AG04450 (cell line): ENCODE data around the gene DDX52. TPM values are rescaled to one million over a fixed set of nuclear protein-coding genes. Genes with fewer than 3 reads are reported as not detected.

Source experiments
- CTCF ChIA-PET: fragments of 300-600, 350-600 bp; formaldehyde crosslinking; extraction: SDS; loops from one replicate; lab custom pipeline; 2022; ENCODE audit warnings: antibody characterized with exemption, inconsistent platforms; lab: Charles Lee
- POLR2A ChIA-PET: fragments of 350-600 bp; formaldehyde crosslinking; extraction: SDS; loops from one replicate; lab custom pipeline; 2021; ENCODE audit warnings: antibody characterized with exemption, inconsistent platforms; lab: Yijun Ruan, JAX
- DNase-seq: peaks from one replicate; pipeline ENCODE4 v3.0.0-alpha.2; 2011; ENCODE audit warnings: low read depth, low spot score
- H3K27ac ChIP-seq: one replicate; pipeline ENCODE4 v1.5.1; 2012; ENCODE audit warnings: low read depth, low read length, control low read depth
- H3K27me3 ChIP-seq: one replicate; pipeline ENCODE4 v1.6.0; 2012; ENCODE audit warnings: low read length; ENCODE audit not compliant: control insufficient read depth, insufficient read depth
- H3K4me3 ChIP-seq: 2 replicates; pipeline ENCODE4 v1.5.1; 2011; ENCODE audit warnings: mild to moderate bottlenecking, low read depth, low read length, control low read depth
- H3K9me3 ChIP-seq: 2 replicates; pipeline ENCODE4 v1.5.1; 2012; ENCODE audit warnings: low read length; ENCODE audit not compliant: control insufficient read depth, insufficient read depth
- polyA minus RNA-seq: library from RNA; depleted of rRNA, polyadenylated mRNA; stranded (reverse); fragments of >200 nt; gene quantifications from 2 replicates; pipeline ENCODE4 v1.2.3, GENCODE V29; 2011; rRNA and poly(A)+ RNA removed
- polyA plus RNA-seq: library from polyadenylated mRNA; depleted of rRNA; stranded (reverse); fragments of >200 nt; gene quantifications from 2 replicates; pipeline ENCODE4 v1.2.3, GENCODE V29; 2011; rRNA removed
- TF ChIP-seq, protein P1 (sequence below): IDR thresholded peaks from 2 replicates; pipeline ENCODE4 v1.5.1; 2011; ENCODE audit warnings: low read depth, low read length, control low read depth, inconsistent platforms

The DDX52 gene, protein sequence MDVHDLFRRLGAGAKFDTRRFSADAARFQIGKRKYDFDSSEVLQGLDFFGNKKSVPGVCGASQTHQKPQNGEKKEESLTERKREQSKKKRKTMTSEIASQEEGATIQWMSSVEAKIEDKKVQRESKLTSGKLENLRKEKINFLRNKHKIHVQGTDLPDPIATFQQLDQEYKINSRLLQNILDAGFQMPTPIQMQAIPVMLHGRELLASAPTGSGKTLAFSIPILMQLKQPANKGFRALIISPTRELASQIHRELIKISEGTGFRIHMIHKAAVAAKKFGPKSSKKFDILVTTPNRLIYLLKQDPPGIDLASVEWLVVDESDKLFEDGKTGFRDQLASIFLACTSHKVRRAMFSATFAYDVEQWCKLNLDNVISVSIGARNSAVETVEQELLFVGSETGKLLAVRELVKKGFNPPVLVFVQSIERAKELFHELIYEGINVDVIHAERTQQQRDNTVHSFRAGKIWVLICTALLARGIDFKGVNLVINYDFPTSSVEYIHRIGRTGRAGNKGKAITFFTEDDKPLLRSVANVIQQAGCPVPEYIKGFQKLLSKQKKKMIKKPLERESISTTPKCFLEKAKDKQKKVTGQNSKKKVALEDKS
- 24.2 and 31.8 TPM in 2 replicates for polyA plus RNA-seq
- 16.0 and 27.8 TPM in 2 replicates for polyA minus RNA-seq

- CTCF ChIA-PET, result interaction anchor here (0.7 to 1.7 kb wide), 2 partner anchors 127 to 173 kb away, joined by 3 to 14 read pairs; no protein-coding TSS in a partner anchor
- H3K4me3 ChIP-seq, result peak within 1 kb of the TSS; percentile 94
- H3K9me3 ChIP-seq, result no peaks in the 10 kb centered on the region
- TF ChIP-seq, protein P1, sequence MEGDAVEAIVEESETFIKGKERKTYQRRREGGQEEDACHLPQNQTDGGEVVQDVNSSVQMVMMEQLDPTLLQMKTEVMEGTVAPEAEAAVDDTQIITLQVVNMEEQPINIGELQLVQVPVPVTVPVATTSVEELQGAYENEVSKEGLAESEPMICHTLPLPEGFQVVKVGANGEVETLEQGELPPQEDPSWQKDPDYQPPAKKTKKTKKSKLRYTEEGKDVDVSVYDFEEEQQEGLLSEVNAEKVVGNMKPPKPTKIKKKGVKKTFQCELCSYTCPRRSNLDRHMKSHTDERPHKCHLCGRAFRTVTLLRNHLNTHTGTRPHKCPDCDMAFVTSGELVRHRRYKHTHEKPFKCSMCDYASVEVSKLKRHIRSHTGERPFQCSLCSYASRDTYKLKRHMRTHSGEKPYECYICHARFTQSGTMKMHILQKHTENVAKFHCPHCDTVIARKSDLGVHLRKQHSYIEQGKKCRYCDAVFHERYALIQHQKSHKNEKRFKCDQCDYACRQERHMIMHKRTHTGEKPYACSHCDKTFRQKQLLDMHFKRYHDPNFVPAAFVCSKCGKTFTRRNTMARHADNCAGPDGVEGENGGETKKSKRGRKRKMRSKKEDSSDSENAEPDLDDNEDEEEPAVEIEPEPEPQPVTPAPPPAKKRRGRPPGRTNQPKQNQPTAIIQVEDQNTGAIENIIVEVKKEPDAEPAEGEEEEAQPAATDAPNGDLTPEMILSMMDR, result no peak
- H3K27ac ChIP-seq, result peak within 1 kb of the TSS; percentile 58
- POLR2A ChIA-PET, result no interaction called here
- peak; percentile 63 for DNase-seq
- H3K27me3 ChIP-seq, result no peaks in the 10 kb centered on the region
Measured at GRCh38 chr17:37643118-37643766, at the start of gene DDX52. Gene DDX52, minus strand, starts transcription at chr17:37643446. Its CDS starts 26 bp downstream, at chr17:37643420.

DNA sequence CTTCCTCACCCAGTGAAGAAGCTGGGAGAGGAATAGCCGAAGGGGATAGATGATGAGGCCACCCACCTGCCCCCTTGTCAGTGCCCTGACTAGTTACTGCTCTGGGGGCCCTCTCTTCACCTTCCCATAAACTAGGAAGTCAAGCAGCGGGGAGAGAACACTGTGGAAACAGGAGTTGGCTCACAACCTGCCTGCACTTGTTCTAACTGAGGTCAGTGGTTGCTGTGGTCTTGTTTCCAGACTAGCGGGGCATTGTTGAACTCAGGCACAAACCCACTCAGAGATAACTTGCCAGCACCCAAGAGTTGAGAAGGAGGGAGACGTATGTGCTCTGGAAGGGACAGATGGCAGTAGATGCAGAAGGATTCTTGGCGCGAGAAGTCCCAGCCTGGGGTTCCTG lies 48.6 kb upstream of the DDX52 start:
- no peak overlapping the region for H3K4me3 ChIP-seq
- CTCF ChIA-PET, result no interaction called here
- no peak overlapping the region for H3K27ac ChIP-seq
- TF ChIP-seq, protein P1, result no peak
- H3K27me3 ChIP-seq, result peaks cover 2% of the 10 kb centered on the region
- DNase-seq, result no peak
- POLR2A ChIA-PET, result no interaction called here
- H3K9me3 ChIP-seq, result peaks cover 5% of the 10 kb centered on the region

DNA sequence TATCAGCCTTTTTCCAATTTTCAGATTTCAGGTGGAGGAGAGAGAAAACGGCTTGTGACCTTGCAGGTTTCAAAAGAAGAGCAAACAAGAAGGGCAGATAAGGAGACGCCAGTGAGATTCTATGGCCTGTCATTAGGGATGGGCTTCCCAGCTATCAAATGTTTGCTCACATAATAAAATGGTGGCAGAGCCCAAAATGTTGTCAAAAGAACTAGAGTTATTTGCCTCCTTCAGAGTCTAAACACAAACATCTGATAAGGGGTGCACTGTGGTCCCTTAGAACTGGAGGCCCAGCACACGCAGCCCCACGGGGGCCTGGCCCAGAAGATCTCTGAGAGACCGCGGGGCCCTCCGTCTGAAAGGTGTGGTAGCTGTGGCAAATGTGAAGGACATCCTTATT lies 46.1 kb upstream of the DDX52 start:
- Histone ChIP-seq H3K27me3 (peaks cover 2% of the 10 kb centered on the region), H3K4me3 (no peak overlapping the region), H3K9me3 (no peaks in the 10 kb centered on the region), H3K27ac (no peak overlapping the region)
- ChIA-PET POLR2A (no interaction called here), CTCF (no interaction called here)
- TF ChIP-seq, protein P1, result no peak
- no peak for DNase-seq

DNA sequence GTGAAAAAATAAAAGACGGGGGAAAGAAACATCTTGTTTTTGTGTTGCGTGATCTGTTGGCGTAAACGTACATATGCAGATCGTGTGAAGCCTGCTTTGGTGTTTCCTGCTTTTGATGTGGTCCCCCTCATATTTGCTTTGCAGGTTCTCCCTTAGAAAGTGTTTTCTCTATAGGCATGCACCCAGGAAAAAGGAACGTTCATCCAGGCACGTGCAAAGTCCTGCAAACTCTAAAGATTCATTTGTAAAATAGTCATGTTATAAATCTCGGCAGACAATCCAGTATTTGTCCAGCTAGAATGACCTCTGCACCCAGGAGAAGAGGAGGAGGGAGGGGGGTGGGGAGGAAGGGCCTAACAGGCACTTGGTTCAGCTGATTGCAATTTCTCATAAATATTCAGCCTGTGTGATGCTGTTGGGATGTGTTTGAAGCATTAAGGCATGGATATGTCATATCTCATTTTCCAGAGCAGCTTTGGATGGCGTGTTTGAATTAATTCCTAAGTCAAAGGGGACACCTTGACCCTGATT lies 40.3 kb upstream of the DDX52 start:
- no peak overlapping the region for H3K4me3 ChIP-seq
- CTCF ChIA-PET, result no interaction called here
- POLR2A ChIA-PET, result no interaction called here

More for the DNA sequence above, 40.3 kb upstream of the DDX52 start:
- no peak for DNase-seq
- no peaks in the 10 kb centered on the region for H3K9me3 ChIP-seq
- H3K27ac ChIP-seq, result no peak overlapping the region
- no peaks in the 10 kb centered on the region for H3K27me3 ChIP-seq
- TF ChIP-seq, protein P1, result no peak
